BJ (cell line): ENCODE measurements around the gene DCHS2. TPM values are rescaled to one million over a fixed set of nuclear protein-coding genes. Genes with fewer than 3 reads are reported as not detected.

ENCODE experiments used
- CTCF ChIA-PET: fragments of 350-600 bp; formaldehyde crosslinking; extraction: SDS; loops from one replicate; lab custom pipeline; 2021; ENCODE audit warnings: antibody characterized with exemption, inconsistent platforms; lab: Yijun Ruan, JAX
- POLR2A ChIA-PET: fragments of 300-600 bp; sonication (Branson Sonifier 250); formaldehyde crosslinking; extraction: SDS; loops from one replicate; lab custom pipeline; 2021; ENCODE audit warnings: antibody characterized with exemption; lab: Charles Lee
- DNase-seq: peaks from one replicate; pipeline ENCODE4 v3.0.0-alpha.2; 2011; ENCODE audit warnings: low read depth
- H3K27me3 ChIP-seq: 2 replicates; pipeline ENCODE4 v1.6.0; 2011; ENCODE audit warnings: low read length; ENCODE audit not compliant: control insufficient read depth, insufficient read depth
- H3K36me3 ChIP-seq: 2 replicates; pipeline ENCODE4 v1.5.1; 2011; ENCODE audit warnings: low read length; ENCODE audit not compliant: control insufficient read depth, insufficient read depth
- H3K4me3 ChIP-seq: 2 replicates; pipeline ENCODE4 v1.5.1; 2011; ENCODE audit warnings: low read depth, mild to moderate bottlenecking, control low read depth, low read length
- polyA plus RNA-seq: library from polyadenylated mRNA; depleted of rRNA; stranded (reverse); fragments of >200 nt; gene quantifications from 2 replicates; pipeline ENCODE4 v1.2.3, GENCODE V29; 2011
- TF ChIP-seq, protein P1 (sequence below): IDR thresholded peaks from 2 replicates; pipeline ENCODE4 v1.5.1; 2011; ENCODE audit warnings: low read depth, mild to moderate bottlenecking, control low read depth, inconsistent platforms, low read length, moderate library complexity; ENCODE audit not compliant: insufficient read depth

The DCHS2 gene
- polyA plus RNA-seq, 1 experiment = not detected

GRCh38 chr4:154194649-154195048, 296.9 kb downstream of the DCHS2 start:
- TF ChIP-seq, protein P1, sequence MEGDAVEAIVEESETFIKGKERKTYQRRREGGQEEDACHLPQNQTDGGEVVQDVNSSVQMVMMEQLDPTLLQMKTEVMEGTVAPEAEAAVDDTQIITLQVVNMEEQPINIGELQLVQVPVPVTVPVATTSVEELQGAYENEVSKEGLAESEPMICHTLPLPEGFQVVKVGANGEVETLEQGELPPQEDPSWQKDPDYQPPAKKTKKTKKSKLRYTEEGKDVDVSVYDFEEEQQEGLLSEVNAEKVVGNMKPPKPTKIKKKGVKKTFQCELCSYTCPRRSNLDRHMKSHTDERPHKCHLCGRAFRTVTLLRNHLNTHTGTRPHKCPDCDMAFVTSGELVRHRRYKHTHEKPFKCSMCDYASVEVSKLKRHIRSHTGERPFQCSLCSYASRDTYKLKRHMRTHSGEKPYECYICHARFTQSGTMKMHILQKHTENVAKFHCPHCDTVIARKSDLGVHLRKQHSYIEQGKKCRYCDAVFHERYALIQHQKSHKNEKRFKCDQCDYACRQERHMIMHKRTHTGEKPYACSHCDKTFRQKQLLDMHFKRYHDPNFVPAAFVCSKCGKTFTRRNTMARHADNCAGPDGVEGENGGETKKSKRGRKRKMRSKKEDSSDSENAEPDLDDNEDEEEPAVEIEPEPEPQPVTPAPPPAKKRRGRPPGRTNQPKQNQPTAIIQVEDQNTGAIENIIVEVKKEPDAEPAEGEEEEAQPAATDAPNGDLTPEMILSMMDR = no peak
- ChIA-PET POLR2A (interaction anchor here (0.6 kb wide), 1 partner anchor 185 kb away, joined by 3 read pairs; no protein-coding TSS in a partner anchor), CTCF (no interaction called here)
- no peaks in the 10 kb centered on the region for H3K27me3 ChIP-seq
- no peaks in the 10 kb centered on the region for H3K36me3 ChIP-seq
- DNase-seq = no peak
- no peak overlapping the region for H3K4me3 ChIP-seq

GRCh38 chr4:154192585-154192984, 299.0 kb downstream of the DCHS2 start:
- Histone ChIP-seq H3K4me3 (no peak overlapping the region), H3K27me3 (no peaks in the 10 kb centered on the region), H3K36me3 (no peaks in the 10 kb centered on the region)
- TF ChIP-seq, protein P1 = no peak
- POLR2A ChIA-PET = no interaction called here
- no peak for DNase-seq
- CTCF ChIA-PET = interaction anchor here (0.9 kb wide), 1 partner anchor 10 kb away, joined by 3 read pairs; no protein-coding TSS in a partner anchor

GRCh38 chr4:154189346-154189745, 302.3 kb downstream of the DCHS2 start:
- TF ChIP-seq, protein P1 = no peak
- Histone ChIP-seq H3K4me3 (no peak overlapping the region), H3K27me3 (no peaks in the 10 kb centered on the region), H3K36me3 (no peaks in the 10 kb centered on the region)
- ChIA-PET CTCF (no interaction called here), POLR2A (no interaction called here)
- DNase-seq = no peak

DNA sequence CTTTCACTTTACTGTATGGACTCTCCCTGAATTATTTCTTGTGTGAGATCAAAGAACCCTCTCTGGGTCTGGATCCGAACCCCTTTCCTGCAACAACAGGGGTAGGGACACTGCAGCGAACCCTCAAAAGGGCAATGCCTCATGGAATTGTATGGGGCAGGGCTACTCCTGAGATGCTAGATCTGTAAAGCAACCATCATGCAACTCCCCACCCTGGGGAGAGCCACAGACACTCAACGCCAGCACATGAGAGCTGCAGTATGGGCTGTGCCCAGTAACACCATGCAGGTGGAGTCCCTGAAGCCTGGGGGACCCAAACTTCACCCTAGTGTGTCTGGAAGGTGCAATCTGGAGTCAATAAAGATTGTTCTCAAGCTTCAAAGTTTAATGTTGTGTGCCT, 304.7 kb downstream of the DCHS2 start:
- TF ChIP-seq, protein P1 = no peak
- CTCF ChIA-PET = no interaction called here
- no peak for DNase-seq
- H3K4me3 ChIP-seq = no peak overlapping the region
- POLR2A ChIA-PET = no interaction called here
- H3K36me3 ChIP-seq = no peaks in the 10 kb centered on the region
- no peaks in the 10 kb centered on the region for H3K27me3 ChIP-seq

- no peak overlapping the region for H3K4me3 ChIP-seq
- H3K27me3 ChIP-seq = no peaks in the 10 kb centered on the region
- ChIA-PET POLR2A (no interaction called here), CTCF (no interaction called here)
- TF ChIP-seq, protein P1 = no peak
- no peaks in the 10 kb centered on the region for H3K36me3 ChIP-seq
- DNase-seq = no peak
Measured at GRCh38 chr4:154186035-154186434, 305.6 kb downstream of the DCHS2 start.
